Measurements from ENCODE around the gene RAET1G. TPM values are rescaled to one million over a fixed set of nuclear protein-coding genes. Genes with fewer than 3 reads are reported as not detected.
A peak's percentile ranks its signal among the peaks of the same experiment; 100 is the strongest.

Gene RAET1G
- polyA plus RNA-seq, 1 of the 3 experiments (the other 2 are of a cell fraction) = 2.5 TPM

GRCh38 chr6:149942461-149942829 is 19.5 kb upstream of the RAET1G start:
- POLR2A ChIA-PET = no interaction called here
- DNase-seq = no peak
- 22% methylated on average over 8 of the region's 13 CpGs for WGBS (ENCODE audit: low lambda C conversion rate)
- H2AFZ ChIP-seq (ENCODE audit: low read depth) = peak overlapping the region; percentile 90
- peak overlapping the region; percentile 56 to 70; a peak in 3 of 4 replicates for H3K4me3 ChIP-seq (ENCODE audit: low read depth in 2 of 2, low read length in 1 of 2)
- TF ChIP-seq USF1 (IDR thresholded peaks at IDR 0.05; ENCODE audit: borderline replicate concordance, low read depth) (no peak), PBX3 (IDR thresholded peaks at IDR 0.05) (no peak), MXI1 (IDR thresholded peaks at IDR 0.05; ENCODE audit: low read depth, low read length) (no peak), ZBTB33 (IDR thresholded peaks at IDR 0.05; ENCODE audit: borderline replicate concordance, low read depth) (no peak), TEAD4 (IDR thresholded peaks at IDR 0.05; ENCODE audit: borderline replicate concordance, insufficient read depth) (no peak), NFIC (IDR thresholded peaks at IDR 0.05; ENCODE audit: borderline replicate concordance) (no peak), MEF2A (IDR thresholded peaks at IDR 0.05; ENCODE audit: borderline replicate concordance, low read depth) (no peak), NRF1 (IDR thresholded peaks at IDR 0.05; ENCODE audit: low read depth, low read length) (no peak), CTCF (IDR thresholded peaks at IDR 0.05) (no peak), ELF1 (IDR thresholded peaks at IDR 0.05) (no peak), CHD2 (IDR thresholded peaks at IDR 0.05; ENCODE audit: low read length, partially characterized antibody) (no peak), MAX (IDR thresholded peaks at IDR 0.05; ENCODE audit: low read depth) (no peak), GATA2 (CRISPR knock-in tag; IDR thresholded peaks at IDR 0.05) (no peak), SMC3 (IDR thresholded peaks at IDR 0.05; ENCODE audit: low read depth, low read length) (no peak), EP300 (IDR thresholded peaks at IDR 0.05; ENCODE audit: borderline replicate concordance in 1 of 2, low read depth in 1 of 2, low read length in 1 of 2) (no peak), FOXJ3 (CRISPR knock-in tag; IDR thresholded peaks at IDR 0.05) (no peak), GABPA (IDR thresholded peaks at IDR 0.05; ENCODE audit: low read depth) (no peak)
- no peaks in the 10 kb centered on the region for H3K79me2 ChIP-seq (ENCODE audit: insufficient read depth)
- peaks cover 0 to 8% of the 10 kb centered on the region in 2 experiments; a peak in 1 of 4 replicates for H3K4me1 ChIP-seq (ENCODE audit: control insufficient read depth in 1 of 2, insufficient read depth in 2 of 2, low read depth in 1 of 2, low read length in 1 of 2)
- CTCF ChIA-PET = no interaction called here
- H3K9ac ChIP-seq = peak overlapping the region; percentile 58; the same call in 1 of the 2 replicates
- H3K27me3 ChIP-seq (ENCODE audit: insufficient read depth) = peaks cover 32% of the 10 kb centered on the region
- peak overlapping the region; percentile 98 for H3K4me2 ChIP-seq
- H3K9me3 ChIP-seq = no peaks in the 10 kb centered on the region
- no peaks in the 10 kb centered on the region for H3F3A ChIP-seq (replicated peaks; ENCODE audit: insufficient read depth)
- no peaks in the 10 kb centered on the region for H3K9me2 ChIP-seq
- H3K36me3 ChIP-seq (replicated peaks in 1 of 2; ENCODE audit: control insufficient read depth in 1 of 2, insufficient read depth in 2 of 2, low read length in 1 of 2) = no peaks in the 10 kb centered on the region
- no peak overlapping the region for H3K27ac ChIP-seq (ENCODE audit: low read depth in 2 of 2, low read length in 1 of 2)
- H4K20me1 ChIP-seq (ENCODE audit: insufficient read depth) = no peaks in the 10 kb centered on the region

Measured in SK-N-SH (cell line).